HG03575 (cell line): ENCODE data around the gene LCN1.
"Not testable (repeated sequence)": the region's sequence is repeated elsewhere in the genome, so short reads cannot be mapped to it uniquely, and the experiment has no call there.

Source experiments
- ATAC-seq: cut with Tn5 transposase; IDR thresholded peaks from one replicate; pipeline ENCODE4 v1.9.1; 2021; ENCODE audit not compliant: unreplicated experiment, insufficient number of reproducible peaks, low FRiP score; ENCODE audit errors: extremely low read depth

The LCN1 gene

DNA sequence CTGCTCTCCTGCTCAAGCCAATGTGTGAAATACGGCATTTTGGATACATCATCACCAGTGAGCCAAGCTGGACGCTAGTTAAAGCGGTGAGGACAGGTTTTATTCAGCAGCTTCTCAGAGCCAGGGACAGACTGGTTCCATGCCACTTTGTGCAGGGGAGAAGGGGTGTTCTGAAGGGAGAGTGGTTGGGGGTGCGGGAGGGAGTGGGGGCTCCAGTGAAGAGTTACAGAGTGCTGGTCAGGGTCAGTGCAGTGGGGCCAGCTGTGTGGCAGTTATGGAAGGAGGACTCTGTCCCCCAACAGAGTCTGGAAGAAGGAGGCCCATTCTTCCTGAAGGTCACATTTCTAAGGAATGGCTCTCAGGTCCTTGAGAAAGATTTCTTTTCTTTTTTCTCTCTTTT, 13.6 kb downstream of the LCN1 start:
- not testable (repeated sequence) for ATAC-seq

DNA sequence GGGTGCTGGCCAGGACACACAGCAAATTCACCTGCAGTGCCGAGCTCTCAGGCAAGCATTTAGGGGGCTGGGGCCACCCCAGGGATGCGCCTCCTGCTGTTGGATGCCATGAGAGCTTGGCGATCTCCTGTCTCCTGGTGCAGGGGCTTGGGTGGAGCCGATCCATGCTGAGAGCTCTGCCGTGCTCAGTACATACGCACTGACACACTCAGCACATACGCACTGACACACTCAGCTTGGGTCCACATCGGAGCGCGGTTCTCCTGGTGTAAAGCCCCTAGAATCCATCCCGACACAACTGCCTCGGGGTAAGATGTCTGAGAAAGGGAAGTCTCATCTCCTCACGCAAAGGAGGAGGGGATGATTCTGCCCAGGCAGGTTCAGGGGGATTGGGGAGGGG, 14.4 kb downstream of the LCN1 start:
- ATAC-seq = not testable (repeated sequence)

DNA sequence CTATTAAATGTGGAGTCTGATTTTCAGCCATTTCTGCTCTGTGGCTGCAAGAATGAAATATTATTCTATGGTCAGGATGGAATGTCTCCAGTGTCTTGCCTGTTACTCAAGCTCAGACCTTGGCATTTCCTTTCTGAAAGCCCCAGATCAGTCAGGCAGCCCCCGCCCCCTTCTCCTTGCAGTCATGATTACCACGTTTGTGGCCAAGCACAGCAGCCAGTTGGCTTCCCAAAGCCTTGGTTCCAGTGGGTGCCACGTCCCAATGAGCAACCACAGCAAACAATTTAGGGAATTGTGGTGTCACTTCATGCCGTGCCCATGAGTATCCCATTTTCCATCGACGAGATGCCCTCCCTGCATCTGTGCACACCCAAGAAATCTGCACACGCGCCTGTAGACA, 15.0 kb downstream of the LCN1 start:
- ATAC-seq = no peak

DNA sequence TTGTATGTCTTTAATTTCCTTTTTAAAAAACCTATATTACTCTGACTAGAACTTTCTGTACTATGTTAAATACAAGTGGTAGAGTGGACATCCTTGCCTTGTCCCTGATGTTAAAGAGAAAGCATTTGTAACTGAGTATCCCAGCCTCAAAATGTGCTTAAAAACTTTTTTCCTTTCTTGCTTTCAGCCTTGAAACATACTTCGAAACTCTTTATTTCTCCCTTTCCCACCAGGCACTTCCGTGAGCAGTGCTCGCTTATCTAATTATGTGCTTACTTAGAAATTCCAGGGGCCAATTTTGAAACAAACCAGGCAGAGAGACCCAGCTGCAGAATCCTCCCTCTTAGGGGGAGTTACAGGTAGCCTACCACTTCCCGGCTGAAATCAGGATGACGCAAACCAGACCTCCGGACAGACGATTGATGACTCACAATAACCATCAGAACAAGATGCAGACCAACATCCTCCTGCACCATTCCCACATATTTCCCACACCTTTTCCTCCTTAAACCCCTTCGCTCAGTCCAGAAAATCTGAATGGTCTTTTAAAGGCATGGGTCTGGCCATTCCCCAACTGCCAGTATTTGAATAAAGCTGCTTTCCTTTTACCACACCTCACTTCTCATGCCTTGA, 22.1 kb downstream of the LCN1 start:
- ATAC-seq = not testable (repeated sequence)

DNA sequence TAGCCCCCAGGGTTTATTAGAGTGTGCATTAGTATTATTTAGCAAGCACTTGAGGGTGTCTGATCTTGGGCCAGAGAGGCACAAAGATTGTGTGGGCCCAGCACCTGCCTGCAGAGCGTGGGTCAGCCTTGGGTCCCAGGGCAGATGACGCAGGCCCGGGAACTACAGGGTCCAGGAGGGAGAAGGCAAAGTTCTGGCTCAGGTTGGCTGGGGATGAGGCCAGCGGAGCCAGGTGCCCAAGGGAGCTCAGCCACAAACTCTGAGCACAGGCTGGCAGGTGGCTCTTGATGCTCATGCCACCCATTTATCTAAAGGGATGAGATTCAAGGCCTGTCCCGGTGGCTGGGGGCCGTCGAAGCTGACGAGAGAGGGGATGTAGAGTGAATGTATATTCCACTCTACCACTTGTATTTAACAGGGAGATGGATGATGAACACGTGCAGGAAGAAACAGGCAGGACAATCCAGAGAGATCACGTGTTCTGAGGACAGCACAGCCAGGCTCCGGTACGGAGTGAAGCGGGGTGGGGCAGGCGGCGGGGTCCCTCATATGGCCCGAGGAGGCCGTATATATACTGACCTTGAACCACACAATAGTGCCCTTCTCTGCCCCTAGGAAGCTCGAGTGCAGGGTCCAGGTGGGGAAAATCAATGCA, 23.9 kb downstream of the LCN1 start:
- no peak for ATAC-seq

DNA sequence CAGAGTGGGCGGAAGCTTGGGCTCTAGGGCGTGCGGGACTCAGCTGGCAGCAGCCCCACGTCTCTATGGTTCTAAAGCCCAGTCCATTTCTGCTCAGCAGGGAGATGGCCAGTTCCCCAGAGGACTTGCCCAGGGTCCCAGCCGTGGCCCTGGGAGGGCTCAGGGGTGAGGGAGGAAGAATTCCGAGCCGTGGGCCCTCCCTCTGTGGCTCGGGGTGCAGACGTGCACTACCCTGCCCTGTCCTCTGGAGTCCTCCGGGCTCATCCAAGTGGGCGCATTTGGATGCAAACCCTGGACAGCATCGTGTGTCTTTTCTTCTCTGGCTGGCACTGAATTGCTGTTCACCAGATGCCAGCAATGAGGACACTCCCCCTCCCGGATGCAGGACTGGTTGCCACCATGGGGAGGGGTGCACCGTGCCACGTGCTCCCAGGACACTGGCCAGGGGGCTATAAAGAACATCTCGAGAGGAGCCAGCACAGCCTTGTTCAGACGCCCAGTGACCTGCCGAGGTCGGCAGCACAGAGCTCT, 24.5 kb downstream of the LCN1 start, which contains the start of gene OBP2A:
Gene OBP2A (plus strand): TSS at position 481 of the 531 bp plus-strand sequence. CDS start 55 bp downstream, outside the sequence.
- ATAC-seq = not testable (repeated sequence)

DNA sequence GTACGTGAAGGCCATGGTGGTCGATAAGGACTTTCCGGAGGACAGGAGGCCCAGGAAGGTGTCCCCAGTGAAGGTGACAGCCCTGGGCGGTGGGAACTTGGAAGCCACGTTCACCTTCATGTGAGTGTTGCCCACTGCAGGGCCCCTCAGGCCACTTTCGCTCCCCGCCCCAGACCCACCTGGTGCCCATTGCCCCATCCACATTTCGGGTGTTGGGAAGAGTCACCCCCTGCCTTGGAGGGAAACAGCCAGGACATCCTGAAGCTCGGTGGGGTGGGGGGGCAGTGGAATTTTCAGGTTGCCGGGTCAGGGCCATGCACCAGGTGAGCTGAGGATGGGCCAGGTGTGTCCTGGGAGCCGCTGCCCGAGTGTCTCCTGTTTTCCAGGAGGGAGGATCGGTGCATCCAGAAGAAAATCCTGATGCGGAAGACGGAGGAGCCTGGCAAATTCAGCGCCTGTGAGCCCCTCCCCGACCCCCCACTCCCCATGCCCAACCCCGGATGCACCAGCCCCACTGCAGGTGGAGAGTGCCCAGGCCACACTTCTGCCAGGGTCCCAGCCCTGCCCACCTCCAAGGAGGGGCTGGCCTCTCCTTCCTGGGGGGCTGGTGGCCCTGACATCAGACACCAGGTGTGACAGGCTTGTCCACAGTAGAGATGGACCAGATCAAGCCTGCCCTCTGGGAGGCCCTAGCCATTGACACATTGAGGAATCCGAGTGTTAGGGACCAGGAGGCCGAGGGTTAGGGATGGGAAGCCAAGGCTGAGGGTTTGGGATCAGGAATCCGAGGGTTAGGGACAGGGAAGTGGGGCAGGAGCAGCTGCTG, 25.8 kb downstream of the LCN1 start:
- not testable (repeated sequence) for ATAC-seq

DNA sequence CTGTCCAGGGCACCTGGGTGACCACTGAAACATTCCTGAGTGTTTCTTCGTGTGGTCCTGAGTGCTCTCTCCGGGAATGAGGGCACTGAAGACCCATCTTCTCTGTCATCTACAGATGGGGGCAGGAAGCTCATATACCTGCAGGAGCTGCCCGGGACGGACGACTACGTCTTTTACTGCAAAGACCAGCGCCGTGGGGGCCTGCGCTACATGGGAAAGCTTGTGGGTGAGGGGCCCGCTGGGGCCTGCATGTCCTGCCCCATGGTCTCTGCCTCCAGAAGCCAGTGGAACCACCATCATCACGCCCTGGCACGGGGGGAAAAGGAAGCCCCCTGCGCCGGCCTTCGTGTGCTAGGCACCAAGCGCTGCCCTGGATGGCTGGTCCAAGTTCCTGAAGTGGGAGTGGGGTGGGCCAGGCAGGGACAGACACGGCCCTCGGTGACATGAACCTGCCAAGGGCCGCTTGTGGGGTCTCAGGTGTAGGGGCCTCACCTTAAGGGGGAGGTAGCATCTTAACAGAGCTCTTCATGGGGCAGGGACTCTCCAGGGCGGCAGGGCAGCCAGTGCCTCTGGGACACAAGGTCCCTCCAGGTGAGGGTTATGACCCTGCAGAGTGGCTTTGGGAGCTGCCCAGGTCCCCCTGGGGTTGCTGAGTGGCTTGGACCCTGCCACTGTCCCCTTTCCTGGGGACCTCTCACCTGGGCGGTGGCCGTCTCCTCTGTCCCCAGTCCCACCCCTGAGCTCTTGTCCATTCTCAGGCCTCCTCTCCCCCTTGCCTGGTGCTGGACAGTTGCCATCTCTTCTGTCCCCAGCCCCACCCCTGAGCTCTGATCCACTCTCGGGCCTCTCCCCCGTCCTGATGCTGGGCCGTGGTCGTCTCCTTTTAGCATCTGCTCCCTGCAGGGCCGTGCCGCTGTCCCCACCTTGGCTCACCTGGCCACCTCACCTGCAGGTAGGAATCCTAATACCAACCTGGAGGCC, 26.8 kb downstream of the LCN1 start:
- ATAC-seq = no peak

DNA sequence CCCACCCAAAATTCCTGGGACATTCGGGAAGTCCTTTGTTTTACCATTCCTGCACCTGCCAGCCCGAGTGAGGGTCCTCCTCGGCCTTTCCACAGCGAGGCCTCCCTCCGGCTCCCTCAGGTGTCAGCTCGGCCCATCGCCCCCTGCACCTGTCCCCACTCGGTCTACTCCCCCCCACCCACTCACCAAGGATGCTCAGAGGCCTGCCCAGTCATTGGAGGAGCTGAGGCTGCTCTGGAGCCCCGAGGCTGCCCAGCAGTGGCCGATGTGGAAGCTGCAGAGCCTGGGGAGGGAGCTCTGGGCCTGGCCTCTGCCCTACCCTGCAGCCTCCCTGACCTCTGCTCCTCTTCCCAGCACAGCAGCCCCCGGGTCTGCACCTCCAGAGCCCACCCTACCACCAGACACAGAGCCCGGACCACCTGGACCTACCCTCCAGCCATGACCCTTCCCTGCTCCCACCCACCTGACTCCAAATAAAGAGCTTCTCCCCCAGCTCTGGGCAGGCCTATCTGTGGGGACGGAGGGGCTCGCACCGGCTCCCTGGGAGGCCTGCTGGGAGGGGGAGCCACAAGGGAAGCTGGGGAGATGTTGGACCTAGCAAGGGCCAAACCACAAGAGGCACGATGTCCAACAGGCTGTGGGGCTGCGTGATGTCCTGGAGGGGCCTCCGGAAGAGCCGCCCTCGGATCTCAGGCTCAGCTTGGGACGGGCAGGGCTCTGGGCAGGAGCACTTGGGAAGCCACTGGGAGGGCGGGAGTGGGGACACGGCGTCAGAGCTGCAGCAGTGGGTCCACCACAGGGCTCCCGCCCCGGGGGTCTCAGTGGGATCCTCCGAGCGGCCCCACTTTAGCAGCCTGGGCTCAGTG, 28.5 kb downstream of the LCN1 start:
- ATAC-seq = not testable (repeated sequence)

DNA sequence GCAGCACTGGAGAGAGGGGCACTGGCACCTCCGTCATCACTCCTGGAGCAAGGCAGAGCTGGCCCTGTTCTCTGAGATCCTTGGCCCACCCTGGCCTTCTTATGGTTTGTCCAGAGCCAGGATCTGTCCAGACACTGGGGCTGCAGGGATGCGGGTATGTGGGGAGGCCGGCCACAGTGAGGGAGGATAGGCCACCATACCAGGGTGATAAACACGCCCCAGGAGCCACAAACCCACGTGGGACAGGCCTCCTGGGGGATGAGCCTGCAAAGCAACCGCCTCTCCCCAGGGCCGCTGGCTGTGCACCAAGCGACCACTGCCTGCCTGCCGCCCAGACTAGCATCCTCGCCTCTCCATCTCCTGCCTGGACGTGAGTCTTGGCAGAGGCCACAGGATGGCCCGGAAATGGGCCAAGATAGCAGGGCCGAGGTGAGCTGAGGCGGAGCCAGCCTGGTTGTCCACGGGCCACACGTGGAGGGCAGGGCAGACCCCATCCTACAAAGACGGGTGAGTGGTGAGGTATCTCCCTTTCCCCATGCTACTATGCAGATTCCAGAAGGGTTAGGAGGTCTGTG, 29.2 kb downstream of the LCN1 start:
- ATAC-seq = no peak

DNA sequence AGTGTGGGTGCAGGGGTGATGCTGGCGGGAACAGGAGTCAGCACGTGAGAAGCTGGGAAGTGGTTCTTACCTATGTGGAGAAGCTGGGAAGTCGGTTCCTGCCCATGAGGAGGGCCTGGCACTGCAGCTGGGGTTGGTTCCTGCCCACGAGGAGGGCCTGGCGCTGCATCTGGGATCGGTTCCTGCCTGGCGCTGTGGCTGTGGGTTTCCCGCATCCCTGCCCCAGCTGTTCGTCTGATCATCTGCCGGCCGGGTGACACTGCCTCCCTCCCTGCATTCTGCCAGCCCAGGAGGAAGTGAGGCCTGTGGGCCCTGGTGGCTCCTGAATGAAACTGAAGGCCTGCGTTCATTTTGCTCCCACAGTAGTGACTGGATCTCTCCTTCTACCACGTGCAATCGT, 29.8 kb downstream of the LCN1 start:
- no peak for ATAC-seq

DNA sequence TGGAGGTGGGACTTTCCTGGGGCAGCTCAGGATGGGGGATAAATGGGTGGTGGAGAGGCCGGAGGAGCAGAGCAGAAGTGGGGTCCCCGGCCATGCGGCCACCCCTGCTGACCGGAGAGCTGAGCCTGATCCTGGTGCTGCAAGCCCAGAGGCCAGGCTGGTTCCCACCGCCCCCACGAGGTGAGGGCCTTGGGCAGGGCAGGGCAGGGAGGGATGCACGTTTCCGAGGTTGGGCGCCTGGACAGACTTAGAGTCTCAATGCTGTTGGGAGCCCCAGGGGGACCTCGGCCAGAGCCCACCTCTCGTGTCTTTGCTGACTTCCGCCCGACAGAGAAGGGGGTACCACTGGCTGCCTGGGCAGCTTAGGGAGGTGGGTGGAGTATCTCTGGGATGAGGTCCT, 30.2 kb downstream of the LCN1 start:
- ATAC-seq = no peak

DNA sequence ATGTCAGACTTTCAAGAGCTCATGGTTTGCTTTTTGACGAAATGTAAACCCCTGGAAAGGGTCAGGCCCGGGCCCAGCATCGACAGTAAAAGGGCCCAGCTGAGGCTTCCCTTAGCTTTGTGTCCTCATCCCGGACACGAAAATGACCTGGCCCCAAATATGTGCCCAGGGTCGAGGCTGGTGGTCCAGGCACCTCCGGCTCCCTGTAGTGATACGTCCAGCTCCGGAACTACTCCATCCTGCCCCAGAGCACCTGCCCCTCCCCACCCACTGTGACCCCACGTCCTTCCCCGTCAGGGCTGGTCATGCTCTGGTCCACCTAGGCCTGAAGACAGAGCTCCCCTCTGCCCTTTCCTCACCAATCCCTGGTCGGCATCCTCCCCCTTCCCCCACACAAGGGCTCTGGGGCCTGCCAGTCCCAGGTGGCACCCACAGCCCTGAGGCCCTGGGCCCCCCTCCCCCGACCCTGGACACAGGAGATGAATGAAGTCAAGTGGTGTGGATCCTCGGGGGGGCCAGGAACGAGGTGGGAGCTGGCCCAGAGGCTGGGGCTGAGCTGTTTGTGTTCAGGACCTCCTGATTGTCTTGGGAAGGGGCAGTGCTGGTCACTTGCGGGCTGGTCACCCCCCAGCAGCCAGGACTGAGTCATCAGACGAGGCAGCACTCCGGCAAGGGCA, 30.9 kb downstream of the LCN1 start:
- ATAC-seq = no peak

DNA sequence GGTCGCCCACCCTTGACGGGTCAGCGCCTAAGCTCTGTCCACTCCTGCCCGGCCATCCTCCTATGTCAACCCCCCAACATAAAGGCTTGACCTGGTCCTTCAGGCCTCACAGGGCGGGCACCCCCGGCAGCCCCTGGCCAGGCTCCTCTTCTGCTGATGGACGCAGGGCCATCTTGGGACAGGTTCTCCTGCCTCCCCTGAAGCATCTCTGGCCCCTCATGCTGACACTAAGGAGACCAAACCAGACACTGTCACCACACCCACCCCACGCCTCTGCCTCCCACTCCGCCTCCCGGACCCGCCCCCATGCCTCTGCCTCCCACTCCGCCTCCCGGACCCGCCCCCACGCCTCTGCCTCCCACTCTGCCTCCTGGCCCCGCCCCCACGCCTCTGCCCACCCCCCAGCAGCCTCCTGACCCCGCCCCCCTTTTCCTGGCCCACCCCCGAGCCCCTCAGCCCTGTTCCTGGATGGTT, 31.5 kb downstream of the LCN1 start:
- ATAC-seq = no peak

DNA sequence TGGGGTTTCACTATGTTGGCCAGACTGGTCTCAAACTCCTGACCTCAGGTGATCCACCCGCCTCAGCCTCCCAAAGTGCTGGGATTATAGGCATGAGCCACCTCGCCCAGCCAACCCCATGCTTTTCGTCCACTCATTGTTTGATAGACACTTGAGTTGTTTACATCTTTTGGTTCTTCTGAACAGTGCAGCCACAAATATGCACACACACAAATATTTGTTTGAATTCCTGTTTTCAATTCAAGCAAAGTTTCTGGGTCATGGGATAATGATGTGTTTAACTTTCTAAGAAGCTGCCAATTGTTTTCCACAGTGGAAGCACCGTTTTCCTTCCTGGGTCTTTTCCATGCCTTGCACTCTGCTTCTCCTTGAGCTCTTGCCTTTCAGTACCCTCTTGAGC, 33.5 kb downstream of the LCN1 start:
- ATAC-seq = no peak

DNA sequence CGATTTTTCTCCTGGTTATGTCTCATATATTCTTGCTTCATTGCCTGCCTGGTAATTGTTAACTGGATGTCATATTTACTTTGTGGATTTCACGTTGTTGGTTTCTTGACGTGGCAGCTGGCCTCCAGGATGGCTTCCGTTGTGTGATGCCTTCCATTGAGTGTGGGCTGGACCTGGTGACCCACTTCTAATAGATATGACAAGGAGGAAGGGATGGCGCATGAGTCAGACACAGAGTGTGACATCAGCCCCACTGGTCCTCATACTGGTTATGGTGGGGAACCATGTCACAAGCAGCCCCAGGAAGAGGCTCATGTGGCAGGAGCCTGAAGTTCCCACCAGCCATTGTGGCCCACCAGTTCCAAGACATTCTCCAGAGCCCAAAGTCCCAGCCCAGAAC, 34.0 kb downstream of the LCN1 start:
- no peak for ATAC-seq

DNA sequence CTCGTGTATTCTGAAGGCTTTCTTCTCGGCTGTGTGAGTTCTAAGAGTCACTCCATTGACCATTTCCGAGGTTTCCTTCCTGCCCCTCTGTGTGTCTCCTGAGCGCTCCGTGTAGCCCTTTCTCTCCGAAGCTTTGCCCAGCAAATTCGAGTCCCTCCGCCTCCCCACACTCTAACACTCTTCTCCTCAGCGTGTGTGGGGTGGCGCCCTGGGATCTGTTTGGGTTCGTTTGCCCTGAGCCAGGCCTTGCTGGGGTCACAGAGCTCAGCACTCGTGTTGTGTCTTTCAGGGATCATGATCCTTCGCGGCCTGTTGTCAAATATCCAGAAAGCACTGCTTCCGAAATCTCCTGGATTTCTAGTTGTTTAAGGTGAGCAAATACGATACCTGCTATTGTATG, 34.7 kb downstream of the LCN1 start:
- ATAC-seq = no peak
